Stimulated activated CD4-positive, alpha-beta T cell treated with anti-CD3 and anti-CD28 coated beads, TNF-alpha, amount 100 ng/mL, for 48 hours (primary cell): ENCODE data around the gene ALDOA.
A peak's percentile ranks its signal among the peaks of the same experiment; 100 is the strongest.
"Not testable (repeated sequence)": the region's sequence is repeated elsewhere in the genome, so short reads cannot be mapped to it uniquely, and the experiment has no call there.

ENCODE experiments used
- DNase-seq, 3 donors: peaks; one replicate each; pipeline ENCODE4 v3.0.0-alpha.2; 2020; ENCODE audit warnings: low read depth in 3 of 3

The ALDOA gene

DNA sequence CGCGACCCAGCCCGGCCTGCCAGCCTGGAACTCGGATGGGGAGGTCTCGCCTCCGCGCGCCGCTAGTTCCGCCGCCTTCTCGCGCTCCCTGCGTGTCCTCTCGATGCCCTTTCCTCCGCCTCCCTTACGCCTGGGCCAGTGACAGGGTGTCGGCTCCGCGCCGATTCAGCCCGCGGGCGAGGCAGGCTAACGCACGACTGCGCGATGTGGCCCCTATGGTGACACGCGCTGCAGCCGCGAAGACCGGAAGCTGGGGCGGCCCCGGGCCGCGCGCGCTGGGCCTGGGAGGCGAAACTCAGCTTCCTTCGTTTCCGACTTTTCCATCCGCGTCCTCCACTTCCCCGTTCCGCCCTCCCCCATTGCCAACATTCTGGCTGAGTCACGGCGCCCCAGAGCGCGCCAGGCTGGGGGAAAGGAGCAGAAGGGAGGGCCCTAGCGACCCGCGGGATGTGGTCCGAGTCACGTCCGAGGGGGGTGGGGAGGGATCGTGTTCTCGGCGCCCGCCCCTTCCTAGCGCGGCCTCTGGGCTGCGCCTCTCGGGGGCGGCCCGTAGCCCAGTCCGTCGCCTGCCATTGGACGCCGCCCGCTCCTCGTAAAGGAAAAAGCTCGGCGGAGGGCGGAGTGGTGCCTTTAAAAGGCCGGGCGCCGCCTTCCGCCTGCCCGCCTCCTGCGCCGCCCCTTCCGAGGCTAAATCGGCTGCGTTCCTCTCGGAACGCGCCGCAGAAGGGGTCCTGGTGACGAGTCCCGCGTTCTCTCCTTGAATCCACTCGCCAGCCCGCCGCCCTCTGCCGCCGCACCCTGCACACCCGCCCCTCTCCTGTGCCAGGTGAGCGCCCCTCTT lies at the start of gene ALDOA:
ALDOA (plus strand) TSS at position 659 of the 841 bp plus-strand sequence. CDS start 1,138 bp downstream, outside the sequence.
- peak; percentile 96 to 98 (median 96) for DNase-seq

DNA sequence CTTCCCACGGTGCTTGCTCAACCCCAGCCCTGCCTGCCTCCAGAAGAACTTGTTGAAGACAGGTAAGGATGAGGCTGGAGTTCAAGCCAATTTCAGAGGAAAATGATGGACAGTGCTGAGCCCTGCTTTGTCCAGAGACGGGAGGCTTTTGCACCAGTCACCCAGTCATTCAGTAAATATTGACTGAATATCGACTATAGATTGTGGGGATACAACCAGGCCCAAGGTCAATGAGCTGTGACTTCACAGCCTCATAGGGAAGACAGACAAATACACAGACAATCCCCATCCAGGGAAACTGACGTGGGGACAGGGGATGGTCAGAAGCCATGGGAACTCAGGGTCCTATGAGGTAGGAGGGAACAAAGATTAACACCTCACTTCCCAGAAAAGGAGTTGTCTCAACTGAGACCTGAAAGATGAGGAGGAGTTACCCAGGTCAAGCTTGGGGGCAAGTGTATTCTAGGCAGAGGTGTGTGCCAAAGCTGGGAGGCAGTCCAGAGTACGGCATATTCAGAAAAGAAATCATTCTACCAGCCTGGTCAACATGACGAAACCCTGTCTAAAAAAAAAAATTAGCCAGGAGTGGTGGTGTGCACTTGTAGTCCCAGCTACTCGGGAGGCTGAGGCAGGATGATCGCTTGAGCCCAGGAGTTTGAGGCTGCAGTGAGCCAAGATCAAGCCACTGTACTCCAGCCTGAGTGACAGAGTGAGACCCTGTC lies 48.8 kb upstream of the ALDOA start:
- DNase-seq: no peak

DNA sequence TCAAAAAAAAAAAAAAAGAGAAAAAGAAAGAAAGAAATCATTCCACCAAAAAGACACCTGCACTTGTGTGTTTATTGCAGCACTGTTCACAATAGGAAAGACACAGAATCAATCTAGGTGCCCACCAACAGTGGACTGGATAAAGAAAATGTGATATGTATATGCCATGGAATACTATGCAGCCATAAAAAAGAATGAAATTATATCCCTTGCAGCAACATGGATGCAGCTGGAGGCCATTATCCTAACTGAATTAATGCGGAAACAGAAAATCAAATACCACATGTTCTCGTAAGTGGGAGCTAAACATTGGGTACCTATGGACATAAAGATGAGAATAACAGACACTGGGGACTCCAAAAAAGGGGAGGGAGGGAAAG lies 48.3 kb upstream of the ALDOA start:
- no peak for DNase-seq

DNA sequence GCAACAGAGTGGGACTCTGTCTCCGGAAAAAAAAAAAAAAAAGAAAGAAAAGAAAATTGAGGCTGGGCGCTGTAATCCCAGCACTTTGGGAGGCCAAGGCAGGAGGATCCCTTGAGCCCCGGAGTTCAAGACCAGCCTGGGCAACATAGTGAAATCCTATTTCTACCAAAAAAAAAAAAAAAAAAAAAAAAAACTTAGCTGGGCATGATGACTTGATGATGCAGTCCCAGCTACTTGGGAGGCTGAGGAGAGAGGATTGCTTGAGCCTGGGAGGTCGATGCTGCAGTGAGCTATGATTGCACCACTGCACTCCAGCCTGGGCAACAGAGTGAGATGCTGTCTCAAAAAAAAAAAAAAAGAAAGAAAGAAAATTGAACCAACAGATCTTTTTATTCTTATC lies 47.6 kb upstream of the ALDOA start:
- not testable (repeated sequence) for DNase-seq

DNA sequence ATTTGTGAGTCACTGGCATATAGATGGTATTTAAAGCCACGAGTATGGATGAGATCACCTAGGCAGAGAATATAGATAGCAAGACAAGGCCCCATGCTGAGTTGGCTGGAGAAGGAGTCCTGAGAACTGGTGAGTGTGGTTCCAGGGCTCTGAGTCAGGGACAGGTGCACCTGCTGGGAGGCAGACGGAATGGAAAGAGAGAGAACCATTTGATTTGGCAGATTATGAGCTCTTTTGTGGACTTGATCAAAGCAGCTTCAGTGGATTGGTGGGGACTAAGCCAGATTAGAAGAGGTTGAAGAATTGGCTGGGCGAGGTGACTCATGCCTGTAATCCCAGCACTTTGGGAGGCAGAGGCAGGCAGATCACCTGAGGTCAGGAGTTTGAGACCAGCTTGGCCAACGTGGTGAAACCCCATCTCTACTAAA lies 46.8 kb upstream of the ALDOA start:
- DNase-seq: no peak

DNA sequence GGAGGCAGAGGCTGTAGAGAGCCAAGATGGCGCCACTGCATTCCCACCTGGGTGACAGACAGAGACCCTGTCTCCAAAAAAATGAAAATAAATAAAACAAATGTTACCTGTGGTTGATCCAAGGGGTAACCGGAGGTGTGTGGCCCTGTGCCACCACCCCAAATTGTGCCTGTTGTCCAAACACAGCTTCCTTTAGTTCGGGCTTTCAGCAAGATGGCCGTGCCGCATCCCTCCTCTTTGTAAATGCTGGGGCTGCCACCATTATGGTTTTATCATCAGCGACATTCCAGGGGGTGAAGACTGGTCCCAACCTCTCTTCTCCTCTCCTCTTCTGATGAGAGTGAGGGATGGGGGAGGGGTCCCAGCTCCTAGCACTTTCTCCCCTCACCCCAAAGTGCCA lies 42.7 kb upstream of the ALDOA start, which contains the start of gene C16orf92:
C16orf92 (plus strand) TSS at position 312 of the 400 bp plus-strand sequence. CDS start 143 bp downstream, outside the sequence.
- DNase-seq: no peak

DNA sequence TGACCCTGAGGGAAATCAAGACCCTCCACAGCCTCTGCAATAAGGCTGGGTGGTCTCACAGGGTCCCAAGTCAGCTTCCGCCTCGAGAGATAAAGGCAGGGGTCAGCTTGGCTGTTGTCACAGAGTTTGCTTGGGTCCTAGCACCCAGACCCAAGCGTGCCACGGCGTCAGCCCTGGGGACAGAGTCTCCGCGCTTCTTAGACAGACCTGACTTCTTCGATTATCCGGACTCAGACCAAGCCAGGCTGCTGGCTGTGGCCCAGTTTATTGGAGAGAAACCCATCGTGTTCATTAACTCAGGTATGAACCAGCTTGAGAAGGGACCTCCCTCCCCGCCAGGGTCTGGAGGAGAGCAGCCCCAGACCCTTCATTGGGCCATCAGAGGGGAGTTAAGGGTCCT lies 42.0 kb upstream of the ALDOA start:
- DNase-seq: no peak

DNA sequence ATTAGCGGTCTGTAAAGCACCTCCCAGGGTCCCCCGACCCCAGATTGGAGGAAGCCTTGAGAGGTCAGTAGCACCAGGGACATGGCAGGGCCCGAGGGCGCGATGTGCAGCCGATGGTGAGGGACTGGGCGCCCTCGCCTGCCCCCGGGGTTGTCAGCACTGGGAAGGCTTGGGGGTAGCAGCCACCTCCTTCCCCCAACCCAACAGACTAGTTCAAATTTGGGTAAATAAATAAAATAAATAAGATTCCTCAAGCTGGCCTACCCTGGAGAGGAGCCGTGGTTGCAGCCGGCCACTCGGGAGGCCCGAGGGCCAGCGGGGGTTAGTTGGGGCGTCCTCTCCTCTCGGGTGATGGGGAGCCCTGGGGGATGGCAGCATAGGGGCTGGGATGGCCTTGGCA lies 41.1 kb upstream of the ALDOA start:
- DNase-seq: no peak

DNA sequence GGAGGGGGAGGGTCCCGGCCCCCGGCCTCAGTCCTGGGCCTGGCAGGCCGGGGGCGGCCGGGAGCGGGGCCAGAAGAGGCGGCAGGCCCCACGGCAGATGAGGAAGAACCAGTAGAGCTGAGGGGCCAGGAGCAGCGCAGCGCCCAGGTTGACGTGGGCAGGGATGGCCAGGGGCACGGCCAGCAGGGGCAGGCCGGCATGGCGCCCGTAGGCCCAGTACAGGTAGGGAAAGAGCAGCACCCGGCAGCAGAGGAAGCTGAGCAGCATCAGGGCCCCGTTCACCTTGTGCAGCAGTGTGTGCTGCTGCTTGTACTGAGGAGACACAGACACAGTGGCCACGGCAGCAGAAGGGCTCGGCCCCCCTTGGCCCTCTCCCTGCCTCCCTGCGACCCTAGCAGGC lies 40.4 kb upstream of the ALDOA start:
- DNase-seq: no peak

DNA sequence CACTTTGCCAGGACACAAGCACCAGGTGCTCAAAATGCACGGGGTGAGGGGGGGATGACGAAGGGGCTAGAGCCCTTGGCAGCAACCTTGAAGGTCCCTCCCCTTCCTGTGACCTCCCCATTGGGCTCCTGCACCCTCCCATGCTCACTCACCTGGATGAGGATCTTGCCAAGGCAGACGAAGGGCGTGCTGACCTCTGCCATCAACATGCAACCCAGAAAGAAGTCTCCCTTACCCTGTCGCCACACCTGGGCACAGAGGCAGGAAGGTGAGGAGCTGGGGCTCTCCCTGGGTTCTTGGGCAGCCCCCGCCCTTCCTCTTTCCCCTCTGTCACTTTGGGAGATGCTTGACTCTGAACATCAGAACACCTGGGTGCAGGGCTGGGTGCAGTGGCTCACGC lies 40.0 kb upstream of the ALDOA start:
- no peak for DNase-seq

DNA sequence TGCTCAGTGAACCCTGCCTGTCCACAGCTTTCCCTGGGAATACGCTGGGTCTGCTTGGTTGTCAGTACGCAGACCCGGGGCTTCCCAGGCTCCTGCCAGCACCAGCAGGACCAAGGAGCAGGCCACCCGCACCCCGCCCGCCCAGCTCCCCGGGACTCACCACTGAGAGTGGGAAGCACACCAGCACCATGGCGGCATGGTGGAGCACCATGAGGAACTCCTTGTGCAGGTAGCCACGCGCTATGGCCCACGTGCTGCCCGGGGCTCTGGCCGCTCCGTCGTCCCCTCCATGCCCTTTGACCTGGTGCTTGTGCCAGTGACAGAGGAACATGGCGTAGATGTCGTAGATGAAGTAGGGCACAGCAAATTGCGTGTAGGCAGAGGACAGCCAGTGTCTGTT lies 39.1 kb upstream of the ALDOA start:
- no peak for DNase-seq

DNA sequence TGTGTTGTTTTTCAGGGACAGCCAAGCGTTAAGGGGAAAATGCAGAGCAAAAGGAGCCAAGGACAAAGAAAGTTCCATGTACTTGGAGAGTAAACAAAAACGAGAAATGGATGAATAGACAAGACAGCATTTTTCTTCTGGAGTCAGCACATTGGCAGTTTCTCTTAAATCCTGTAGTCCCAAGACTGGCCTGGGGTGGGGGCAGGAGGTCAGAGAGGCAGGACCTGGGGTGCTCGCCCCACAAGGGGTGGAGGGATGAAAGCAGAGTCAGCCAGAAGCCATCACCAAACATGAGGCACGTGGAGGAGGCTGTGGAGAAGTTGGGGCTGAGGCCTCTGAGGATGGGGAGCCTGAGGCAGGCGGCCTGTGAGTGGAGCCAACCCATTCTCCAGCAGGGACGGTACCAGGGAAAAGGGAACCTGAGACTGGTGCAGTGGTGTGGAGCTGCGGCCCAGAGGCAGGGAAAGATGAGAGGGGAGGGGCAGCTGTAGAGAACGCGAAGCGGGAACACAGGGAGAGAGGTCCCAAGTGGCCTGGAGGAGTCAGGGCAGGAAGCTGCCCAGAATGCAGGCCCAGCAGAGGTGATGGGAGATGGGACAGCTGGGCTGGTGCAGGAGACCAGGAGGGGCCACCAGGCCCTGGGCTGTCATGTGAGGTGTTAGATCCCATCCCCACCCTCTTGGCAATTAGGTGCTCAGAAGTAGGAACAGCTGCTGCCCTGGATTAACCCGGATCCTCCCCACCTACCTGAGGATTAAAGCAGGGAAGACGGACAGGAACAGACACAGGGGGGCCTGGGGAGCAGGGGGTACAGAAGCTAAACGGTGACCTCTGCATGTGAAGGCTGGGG lies 37.7 kb upstream of the ALDOA start:
- no peak for DNase-seq

DNA sequence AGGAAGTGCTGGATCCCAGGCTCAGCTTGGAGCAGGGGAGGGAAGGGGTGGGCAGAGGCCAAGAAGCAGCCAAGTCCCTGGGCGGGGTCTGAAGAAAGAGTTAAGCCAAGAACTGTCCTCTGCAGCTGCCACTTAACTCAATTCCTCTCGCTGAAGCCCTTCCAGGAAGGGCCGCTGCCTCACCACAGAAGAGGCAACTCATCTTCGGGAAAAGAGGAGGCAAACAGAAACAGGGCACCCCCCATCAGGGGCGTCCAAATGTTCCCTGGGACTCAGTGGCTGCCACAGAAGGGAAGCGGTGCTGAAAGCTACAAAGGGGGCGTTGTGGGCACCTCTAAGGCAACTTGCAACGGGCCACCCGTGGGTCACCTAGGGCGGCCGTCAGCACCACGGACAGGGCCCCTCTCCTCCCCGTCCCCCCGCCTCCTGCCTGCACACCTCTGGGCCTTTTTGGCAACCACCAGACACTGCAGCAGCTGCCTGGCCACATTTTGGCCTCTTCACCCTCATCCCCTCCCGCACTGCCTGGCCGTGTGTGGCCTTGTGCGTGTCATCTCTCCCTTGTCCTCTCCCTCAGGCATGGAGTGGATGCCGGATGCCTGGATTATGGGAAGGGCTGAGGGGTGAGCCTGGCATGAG lies 37.0 kb upstream of the ALDOA start:
- no peak for DNase-seq

DNA sequence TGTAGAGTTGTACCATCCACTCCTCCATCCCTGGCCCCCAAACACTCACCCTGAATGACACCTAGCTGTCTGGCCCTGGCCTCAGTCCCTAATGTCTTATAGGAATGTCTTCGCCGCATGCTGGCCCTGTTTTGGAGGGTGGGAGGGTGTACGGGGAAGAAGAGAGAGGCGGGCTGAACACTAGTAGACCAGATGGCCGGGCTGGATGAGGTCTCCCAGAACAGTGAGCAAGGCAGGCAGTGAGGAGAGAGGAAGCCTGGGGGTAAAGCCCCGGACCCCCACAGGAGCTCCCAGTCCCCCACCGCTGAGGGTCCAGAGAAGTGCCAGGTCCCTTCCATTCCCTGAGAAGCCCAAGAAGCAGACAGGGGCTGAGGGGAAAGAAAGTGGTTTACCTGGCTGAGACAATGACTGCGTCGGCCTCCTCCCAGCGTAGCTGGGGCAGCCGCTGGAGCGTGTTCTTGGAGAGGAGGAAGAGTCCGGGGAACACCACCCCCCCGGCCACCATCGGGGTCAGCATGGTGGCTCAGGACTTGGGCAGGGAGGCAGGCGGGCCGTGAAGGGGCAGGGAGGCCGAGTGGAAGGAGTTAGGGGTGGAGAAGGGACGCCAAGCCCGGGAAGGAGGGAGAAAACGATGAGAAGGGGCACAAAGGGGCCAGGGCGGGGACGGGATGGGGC lies 35.4 kb upstream of the ALDOA start:
- DNase-seq: no peak

DNA sequence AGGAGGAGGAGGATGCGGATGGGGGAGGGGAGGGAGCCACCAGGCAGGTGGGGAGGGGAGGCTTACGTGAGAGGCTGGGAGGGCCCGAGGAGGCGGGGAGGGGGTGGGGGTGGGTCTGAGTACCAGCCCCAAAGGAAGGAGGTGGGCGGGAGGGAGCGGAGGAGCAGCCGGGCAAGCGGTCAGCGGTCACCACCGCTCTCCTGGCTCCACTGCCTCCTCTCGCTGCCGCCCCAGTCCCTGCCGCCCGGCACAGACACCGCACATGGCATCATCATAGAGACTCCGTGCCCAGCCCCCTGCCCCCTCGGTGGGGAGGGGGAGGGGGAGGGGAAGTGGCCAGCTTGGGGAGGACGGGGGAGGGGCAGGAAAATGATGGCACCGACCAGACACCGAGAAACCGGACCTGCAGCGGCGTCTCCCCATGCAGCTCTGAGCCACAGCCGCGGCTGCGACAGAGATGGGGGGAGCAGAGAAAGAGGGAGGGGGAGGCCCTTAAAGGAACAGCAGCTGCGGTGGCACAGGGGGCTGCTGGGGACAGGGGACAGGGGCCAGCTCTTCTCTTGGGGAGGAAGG lies 34.6 kb upstream of the ALDOA start, which contains the start of gene TLCD3B:
TLCD3B (minus strand) TSS at position 431 of the 573 bp plus-strand sequence. CDS start 744 bp downstream, outside the sequence.
- no peak for DNase-seq

DNA sequence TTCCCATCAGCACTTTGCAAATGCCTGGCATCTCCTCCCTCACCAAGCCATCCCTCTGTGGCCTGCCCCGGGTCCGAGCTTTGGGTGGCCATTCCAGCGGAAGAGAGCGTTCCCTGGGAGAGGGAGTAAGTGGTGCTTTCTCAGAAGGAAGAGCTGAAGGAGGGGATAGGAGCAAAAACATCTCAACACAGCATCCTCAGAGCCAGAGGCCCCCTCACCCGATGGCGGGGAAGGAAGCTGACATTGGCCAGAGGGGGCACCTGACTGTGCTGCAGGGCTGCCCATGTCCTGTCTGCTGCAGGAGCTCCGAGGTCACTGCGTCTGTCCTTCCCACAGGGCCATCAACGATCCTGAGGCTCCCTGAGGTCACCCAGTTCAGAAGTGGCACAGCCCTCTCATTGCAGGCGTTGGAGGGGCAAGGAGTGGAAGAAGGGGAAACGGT lies 34.1 kb upstream of the ALDOA start:
- DNase-seq: no peak

DNA sequence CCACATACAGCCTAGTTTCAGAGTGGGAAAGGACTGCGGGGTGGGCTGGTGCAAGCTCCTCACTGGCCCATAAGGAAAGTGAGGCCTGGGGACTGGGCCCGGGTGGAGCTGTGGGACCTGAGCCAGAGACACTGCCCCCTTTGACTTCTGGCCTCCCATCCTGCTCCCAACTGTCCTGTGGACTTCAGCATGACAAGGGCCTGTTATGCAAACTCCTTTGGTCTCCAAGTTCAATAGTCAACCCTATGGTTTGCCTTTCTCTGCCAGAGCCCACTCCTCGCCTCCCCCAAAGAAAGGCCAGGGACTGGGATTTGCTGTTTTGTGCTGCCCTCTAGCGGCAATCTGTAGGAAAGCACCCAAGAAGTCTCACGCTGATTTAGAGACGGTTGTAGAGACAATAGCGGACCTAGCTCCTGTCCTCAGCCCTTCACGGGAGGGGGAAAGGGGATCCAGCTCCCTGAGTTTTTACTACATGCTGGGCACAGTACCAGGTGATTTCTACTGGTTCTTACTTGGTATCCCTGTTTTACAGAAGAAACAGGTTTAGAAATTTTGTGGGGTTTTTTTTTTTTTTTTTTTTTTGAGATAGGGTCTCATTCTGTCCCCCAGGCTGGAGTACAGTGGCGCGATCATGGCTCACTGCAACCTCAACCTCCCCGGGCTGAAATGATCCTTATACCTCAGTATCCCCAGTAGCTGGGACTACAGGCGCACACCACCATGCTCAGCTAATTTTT lies 33.3 kb upstream of the ALDOA start:
- peak; percentile 48 to 54 (median 51) for DNase-seq

DNA sequence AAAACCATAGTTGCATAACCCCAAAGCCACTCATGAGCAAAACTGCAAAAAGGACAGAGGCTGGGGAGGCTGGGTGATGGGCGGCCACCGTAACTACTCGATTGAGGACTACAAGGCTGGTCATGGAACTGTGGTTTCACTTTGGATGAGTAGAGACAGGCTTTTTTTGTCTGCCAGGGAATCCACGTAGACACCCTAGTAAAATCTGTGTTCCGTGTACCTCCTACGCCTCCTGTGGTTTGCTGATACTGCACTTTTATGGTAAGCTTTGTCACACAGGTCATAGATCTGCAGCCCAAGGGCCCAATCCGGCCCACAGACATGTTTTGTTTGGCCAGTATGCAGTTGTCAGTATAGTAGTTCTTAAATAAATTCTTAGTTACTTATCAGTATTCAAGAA lies 32.3 kb upstream of the ALDOA start:
- DNase-seq: no peak

DNA sequence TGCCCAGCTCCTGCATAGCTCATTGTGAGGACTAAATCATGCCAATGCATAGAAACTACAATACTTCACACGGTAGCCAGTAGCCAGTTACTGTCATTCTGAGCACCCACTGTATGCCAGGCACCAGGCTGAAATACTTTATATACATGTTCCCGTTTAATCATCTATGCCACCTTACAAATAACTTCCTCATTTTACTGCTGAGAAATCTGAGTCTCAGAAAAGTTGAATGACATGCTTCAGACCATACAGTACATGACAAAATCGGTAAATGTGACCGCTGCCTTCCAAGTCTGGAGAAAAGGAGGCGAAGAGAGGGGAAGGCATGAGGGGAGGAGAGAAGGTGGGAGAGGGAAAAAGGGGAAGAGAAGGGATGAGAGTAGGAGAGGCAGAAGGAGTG lies 25.3 kb upstream of the ALDOA start:
- no peak for DNase-seq

DNA sequence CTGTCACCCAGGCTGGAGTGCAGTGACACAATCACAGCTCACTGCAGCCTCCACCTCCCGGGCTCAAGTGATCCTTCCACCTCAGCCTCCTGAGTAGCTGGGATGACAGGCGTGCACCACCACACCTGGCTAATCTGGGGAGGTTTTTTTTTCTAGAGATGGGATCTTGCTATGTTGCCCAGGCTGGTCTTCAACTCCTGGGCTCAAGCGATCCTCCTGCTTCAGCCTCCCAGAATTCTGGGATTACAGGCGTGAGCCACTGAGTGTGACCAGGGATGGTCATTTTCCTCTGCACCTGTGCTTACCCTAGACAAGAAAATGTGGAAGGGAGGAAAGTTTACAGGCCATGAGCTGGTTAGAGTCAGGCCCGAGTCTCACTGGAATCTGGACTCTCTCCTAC lies 24.9 kb upstream of the ALDOA start:
- not testable (repeated sequence) for DNase-seq
